HG02973 (cell line): ENCODE data around the gene UBQLN2.
A peak's percentile ranks its signal among the peaks of the same experiment; 100 is the strongest.
"Not testable (repeated sequence)": the region's sequence is repeated elsewhere in the genome, so short reads cannot be mapped to it uniquely, and the experiment has no call there.

Experiments
- ATAC-seq: cut with Tn5 transposase; IDR thresholded peaks from one replicate; pipeline ENCODE4 v1.9.1; 2021; ENCODE audit warnings: moderate library complexity; ENCODE audit not compliant: unreplicated experiment

Gene UBQLN2

GRCh38 chrX:56563231-56564161 lies at the start of gene UBQLN2:
TSS of gene UBQLN2 (plus strand) at chrX:56563627. CDS start at chrX:56563874, 247 bp downstream.
- ATAC-seq: peak; percentile 65

DNA sequence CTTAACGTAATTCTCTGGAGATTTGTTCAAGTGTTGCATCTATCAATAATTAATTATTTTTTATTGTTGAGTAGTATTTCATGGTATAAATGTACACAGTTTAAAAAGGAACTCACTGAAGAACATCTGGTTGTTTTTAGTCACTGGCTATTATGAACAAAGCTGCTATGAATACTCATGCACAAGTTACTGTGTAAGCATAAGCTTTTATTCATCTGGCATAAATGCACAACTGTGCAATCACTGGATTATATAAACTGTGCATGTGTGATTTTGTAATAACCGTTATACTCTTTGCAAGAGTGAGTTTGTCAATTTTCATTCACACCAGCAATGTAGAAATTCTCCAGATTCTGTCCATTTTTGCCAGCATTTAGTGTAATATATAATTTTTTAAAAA lies 43.8 kb upstream of the UBQLN2 start:
- no peak for ATAC-seq

GRCh38 chrX:56529482-56530007 lies 33.9 kb upstream of the UBQLN2 start:
- not testable (repeated sequence) for ATAC-seq

- no peak for ATAC-seq
These were observed 33.4 kb upstream of the UBQLN2 start for GRCh38 chrX:56530011-56530410.

GRCh38 chrX:56550667-56551066 lies 12.8 kb upstream of the UBQLN2 start:
- ATAC-seq: no peak

DNA sequence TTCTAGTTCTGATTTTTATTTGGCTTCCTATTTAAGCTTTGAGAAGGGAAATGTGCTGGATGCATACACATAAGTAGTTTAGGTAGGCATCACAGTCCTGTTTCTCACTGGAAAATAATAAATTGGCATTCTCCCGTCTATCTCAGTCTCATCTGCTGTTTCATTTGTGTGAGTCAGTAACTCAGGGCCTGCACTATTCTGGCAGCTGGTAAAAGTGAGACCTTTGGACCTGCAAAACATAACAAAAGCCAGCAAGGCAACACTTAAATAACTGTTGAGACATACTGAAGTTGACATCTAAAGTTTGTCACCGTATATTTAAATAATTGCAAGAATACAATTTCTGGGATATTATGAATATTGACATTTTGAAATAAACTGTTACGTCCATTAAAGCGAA lies 8.6 kb upstream of the UBQLN2 start:
- no peak for ATAC-seq

- ATAC-seq: no peak
These were observed 6.0 kb upstream of the UBQLN2 start for GRCh38 chrX:56557376-56557929.

DNA sequence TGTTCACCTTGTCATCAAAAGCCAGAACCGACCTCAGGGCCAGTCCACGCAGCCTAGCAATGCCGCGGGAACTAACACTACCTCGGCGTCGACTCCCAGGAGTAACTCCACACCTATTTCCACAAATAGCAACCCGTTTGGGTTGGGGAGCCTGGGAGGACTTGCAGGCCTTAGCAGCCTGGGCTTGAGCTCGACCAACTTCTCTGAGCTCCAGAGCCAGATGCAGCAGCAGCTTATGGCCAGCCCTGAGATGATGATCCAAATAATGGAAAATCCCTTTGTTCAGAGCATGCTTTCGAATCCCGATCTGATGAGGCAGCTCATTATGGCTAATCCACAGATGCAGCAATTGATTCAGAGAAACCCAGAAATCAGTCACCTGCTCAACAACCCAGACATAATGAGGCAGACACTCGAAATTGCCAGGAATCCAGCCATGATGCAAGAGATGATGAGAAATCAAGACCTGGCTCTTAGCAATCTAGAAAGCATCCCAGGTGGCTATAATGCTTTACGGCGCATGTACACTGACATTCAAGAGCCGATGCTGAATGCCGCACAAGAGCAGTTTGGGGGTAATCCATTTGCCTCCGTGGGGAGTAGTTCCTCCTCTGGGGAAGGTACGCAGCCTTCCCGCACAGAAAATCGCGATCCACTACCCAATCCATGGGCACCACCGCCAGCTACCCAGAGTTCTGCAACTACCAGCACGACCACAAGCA lies 898 bp downstream of the UBQLN2 start:
- ATAC-seq: no peak

GRCh38 chrX:56564921-56565840 lies 1.8 kb downstream of the UBQLN2 start:
- ATAC-seq: no peak

GRCh38 chrX:56569378-56570057 lies 6.1 kb downstream of the UBQLN2 start:
- ATAC-seq: no peak

- ATAC-seq: no peak
These were observed 9.5 kb downstream of the UBQLN2 start for GRCh38 chrX:56572975-56573374.

GRCh38 chrX:56574861-56575260 lies 11.4 kb downstream of the UBQLN2 start:
- no peak for ATAC-seq

GRCh38 chrX:56576721-56577120 lies 13.3 kb downstream of the UBQLN2 start:
- ATAC-seq: no peak

GRCh38 chrX:56588397-56589188 lies 25.2 kb downstream of the UBQLN2 start:
- no peak for ATAC-seq

DNA sequence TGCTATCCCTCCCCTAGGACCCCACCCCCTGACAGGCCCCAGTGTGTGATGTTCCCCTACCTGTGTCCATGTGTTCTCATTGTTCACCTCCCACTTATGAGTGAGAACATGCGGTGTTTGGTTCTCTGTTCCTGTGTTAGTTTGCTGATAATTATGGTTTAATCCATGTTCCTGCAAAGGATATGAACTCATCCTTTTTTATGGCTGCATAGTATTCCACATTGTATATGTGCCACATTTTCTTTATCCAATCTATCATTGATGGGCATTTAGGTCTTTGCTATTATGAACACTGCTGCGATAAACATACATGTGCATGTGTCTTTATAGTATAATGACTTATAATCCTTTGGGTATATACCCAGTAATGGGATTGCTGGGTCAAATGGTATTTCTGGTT lies 28.4 kb downstream of the UBQLN2 start:
- ATAC-seq: not testable (repeated sequence)

DNA sequence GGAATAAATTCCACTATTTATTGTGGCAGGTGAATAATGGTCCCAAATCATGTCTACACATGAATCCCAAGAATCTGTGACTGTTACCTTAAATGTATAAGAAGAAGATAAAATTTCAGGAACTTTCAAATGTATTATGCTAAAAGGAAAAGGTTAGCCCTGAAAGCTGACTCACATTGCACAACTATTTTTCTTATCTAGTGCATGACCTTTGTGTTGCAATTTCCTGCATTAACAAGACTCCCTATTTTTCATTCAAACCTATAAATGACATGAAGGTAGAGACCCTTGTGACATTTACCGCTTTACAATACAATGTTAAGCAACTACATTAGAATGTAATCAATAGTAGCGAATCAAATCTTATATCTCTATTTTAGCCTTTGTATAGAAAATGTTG lies 36.7 kb downstream of the UBQLN2 start:
- no peak for ATAC-seq

GRCh38 chrX:56600987-56601386 lies 37.6 kb downstream of the UBQLN2 start:
- ATAC-seq: no peak

GRCh38 chrX:56615282-56615681 lies 51.9 kb downstream of the UBQLN2 start:
- ATAC-seq: no peak
